H1 (cell line): ENCODE data around the gene AIFM1.

ENCODE experiments used
- CEBPB ChIP-seq: IDR thresholded peaks from 2 replicates; pipeline ENCODE4 v1.6.1; 2012; ENCODE audit warnings: low read depth, low read length
- EGR1 ChIP-seq: IDR thresholded peaks from 2 replicates; pipeline ENCODE4 v1.6.1; 2011; ENCODE audit warnings: low read depth, low read length, borderline replicate concordance
- POLR2A ChIP-seq, 2 experiments: IDR thresholded peaks; 1 replicate in 1 of 2; 2 replicates in 1 of 2; pipeline ENCODE4 v1.6.1; 2011; ENCODE audit warnings: low read depth in 2 of 2, low read length in 2 of 2, mild to moderate bottlenecking in 2 of 2; ENCODE audit errors: control extremely low read depth in 1 of 2
- RBBP5 ChIP-seq: IDR thresholded peaks from 2 replicates; pipeline ENCODE4 v1.7.1; 2012; ENCODE audit warnings: low read depth, mild to moderate bottlenecking, inconsistent platforms, low read length, moderate library complexity, borderline replicate concordance
- TF ChIP-seq, protein P1 (sequence below), 3 experiments: IDR thresholded peaks; 1 replicate in 2 of 3; 2 replicates in 1 of 3; pipeline versions ENCODE4 v1.5.1 to v1.6.1; 2011; ENCODE audit warnings: low read length in 3 of 3, mild to moderate bottlenecking in 3 of 3, inconsistent platforms in 2 of 3, low read depth in 1 of 3, moderate library complexity in 1 of 3; ENCODE audit not compliant: insufficient read depth in 1 of 3; ENCODE audit errors: control extremely low read depth in 1 of 3

DNA sequence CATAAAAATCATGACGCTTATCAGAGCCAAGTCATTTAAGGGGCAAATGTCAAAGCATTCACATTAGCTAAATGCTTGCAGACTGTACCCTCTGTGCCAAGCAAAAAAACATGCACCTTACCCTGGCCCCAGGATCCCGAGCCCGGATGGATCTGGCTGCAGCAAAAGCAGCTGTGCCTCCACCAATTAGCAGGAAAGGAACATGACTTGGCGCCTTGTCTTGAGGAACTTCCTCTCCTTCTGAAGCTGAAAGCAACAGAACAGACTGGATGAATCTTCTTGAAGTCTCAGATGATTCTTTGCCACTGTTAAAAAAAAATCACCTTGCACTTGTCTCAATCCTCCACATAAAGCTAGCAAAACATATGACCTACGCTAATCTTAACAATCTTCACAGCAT lies 18.0 kb downstream of the AIFM1 start:
- TF ChIP-seq RBBP5 (no peak), POLR2A (IDR thresholded peaks at IDR 0.05; ENCODE audit: control extremely low read depth in 1 of 2, low read depth in 2 of 2, low read length in 2 of 2) (no peak), EGR1 (no peak), CEBPB (no peak)
- TF ChIP-seq, protein P1, sequence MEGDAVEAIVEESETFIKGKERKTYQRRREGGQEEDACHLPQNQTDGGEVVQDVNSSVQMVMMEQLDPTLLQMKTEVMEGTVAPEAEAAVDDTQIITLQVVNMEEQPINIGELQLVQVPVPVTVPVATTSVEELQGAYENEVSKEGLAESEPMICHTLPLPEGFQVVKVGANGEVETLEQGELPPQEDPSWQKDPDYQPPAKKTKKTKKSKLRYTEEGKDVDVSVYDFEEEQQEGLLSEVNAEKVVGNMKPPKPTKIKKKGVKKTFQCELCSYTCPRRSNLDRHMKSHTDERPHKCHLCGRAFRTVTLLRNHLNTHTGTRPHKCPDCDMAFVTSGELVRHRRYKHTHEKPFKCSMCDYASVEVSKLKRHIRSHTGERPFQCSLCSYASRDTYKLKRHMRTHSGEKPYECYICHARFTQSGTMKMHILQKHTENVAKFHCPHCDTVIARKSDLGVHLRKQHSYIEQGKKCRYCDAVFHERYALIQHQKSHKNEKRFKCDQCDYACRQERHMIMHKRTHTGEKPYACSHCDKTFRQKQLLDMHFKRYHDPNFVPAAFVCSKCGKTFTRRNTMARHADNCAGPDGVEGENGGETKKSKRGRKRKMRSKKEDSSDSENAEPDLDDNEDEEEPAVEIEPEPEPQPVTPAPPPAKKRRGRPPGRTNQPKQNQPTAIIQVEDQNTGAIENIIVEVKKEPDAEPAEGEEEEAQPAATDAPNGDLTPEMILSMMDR (IDR thresholded peaks at IDR 0.05; ENCODE audit: control extremely low read depth in 1 of 3, insufficient read depth in 1 of 3, low read depth in 1 of 3, low read length in 3 of 3) = no peak
